Ascending aorta (tissue), 2 donors: ENCODE data around the gene ELFN1. TPM values are rescaled to one million over a fixed set of nuclear protein-coding genes. Genes with fewer than 3 reads are reported as not detected.

ENCODE experiments used
- DNase-seq, 2 donors: peaks; one replicate each; pipeline ENCODE4 v3.0.0-alpha.2; 2019; ENCODE audit warnings: low spot score in 2 of 2
- H3K27ac ChIP-seq, 2 donors: fragments of 200-600 bp; sonication (generic); one replicate each; pipeline ENCODE4 v1.5.1; 2016 to 2017; ENCODE audit warnings: mild to moderate bottlenecking in 1 of 2
- H3K27me3 ChIP-seq: fragments of 200-600 bp; sonication (generic); one replicate; pipeline ENCODE4 v1.5.1; 2017
- H3K36me3 ChIP-seq, 2 donors: fragments of 200-600 bp; sonication (generic); one replicate each; pipeline ENCODE4 v1.5.1; 2016
- H3K4me1 ChIP-seq, 2 donors: fragments of 200-600 bp; sonication (generic); one replicate each; pipeline ENCODE4 v1.5.1; 2016 to 2017; ENCODE audit warnings: mild to moderate bottlenecking in 1 of 2
- H3K4me3 ChIP-seq, 2 donors: fragments of 200-600 bp; sonication (generic); one replicate each; pipeline ENCODE4 v1.5.1; 2016 to 2017; ENCODE audit warnings: mild to moderate bottlenecking in 1 of 2
- H3K9me3 ChIP-seq, 2 donors: fragments of 200-600 bp; sonication (generic); one replicate each; pipeline ENCODE4 v1.5.1; 2016
- intact Hi-C: fragments of 100-400 bp; cut with DNase I; formaldehyde crosslinking; loops from one replicate; pipeline ENCODE4 v1.15.1; 2023
- total RNA-seq: library from RNA; depleted of rRNA; stranded (reverse); fragments of >200 nt; gene quantifications from one replicate; pipeline ENCODE4 v1.1.0, GENCODE V29; 2016
- TF ChIP-seq, protein P1 (sequence below), 3 experiments: fragments of 200-600 bp in 2 of 3; fragments of 450-650 bp in 1 of 3; sonication (generic) in 2 of 3; IDR thresholded peaks; one replicate each; pipeline ENCODE4 v1.5.1; 2016 to 2019; ENCODE audit warnings: antibody characterized with exemption in 3 of 3, mild to moderate bottlenecking in 1 of 3, moderate library complexity in 1 of 3

Gene ELFN1
- total RNA-seq, 1 donor from 2014 or later: 7.3 TPM

DNA sequence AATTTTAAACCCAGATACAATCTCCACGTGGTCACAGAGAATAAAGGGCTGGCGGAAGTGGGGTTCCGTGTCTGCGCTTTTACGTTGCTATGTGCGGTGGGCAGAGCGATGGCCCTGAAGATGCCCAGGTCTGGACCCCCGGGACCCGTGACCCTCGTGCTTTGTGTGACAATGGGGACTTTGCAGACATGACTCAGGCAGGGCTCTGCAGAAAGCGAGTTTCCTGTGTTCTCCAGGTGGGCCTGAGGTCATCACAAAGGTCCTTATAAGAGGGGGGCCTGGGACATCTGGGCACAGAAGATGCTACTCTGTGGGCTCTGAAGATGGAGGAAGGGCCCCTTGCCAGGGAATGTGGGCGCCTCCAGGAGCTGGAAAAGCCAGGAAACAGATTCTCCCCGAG is 95.3 kb downstream of the ELFN1 start:
- intact Hi-C loops: no loop called here
- H3K4me1 ChIP-seq: no peaks in the 10 kb centered on the region
- H3K4me3 ChIP-seq: no peak overlapping the region
- TF ChIP-seq, protein P1, sequence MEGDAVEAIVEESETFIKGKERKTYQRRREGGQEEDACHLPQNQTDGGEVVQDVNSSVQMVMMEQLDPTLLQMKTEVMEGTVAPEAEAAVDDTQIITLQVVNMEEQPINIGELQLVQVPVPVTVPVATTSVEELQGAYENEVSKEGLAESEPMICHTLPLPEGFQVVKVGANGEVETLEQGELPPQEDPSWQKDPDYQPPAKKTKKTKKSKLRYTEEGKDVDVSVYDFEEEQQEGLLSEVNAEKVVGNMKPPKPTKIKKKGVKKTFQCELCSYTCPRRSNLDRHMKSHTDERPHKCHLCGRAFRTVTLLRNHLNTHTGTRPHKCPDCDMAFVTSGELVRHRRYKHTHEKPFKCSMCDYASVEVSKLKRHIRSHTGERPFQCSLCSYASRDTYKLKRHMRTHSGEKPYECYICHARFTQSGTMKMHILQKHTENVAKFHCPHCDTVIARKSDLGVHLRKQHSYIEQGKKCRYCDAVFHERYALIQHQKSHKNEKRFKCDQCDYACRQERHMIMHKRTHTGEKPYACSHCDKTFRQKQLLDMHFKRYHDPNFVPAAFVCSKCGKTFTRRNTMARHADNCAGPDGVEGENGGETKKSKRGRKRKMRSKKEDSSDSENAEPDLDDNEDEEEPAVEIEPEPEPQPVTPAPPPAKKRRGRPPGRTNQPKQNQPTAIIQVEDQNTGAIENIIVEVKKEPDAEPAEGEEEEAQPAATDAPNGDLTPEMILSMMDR (IDR thresholded peaks at IDR 0.05): no peak
- no peaks in the 10 kb centered on the region for H3K36me3 ChIP-seq
- H3K9me3 ChIP-seq: peaks cover 0 to 15% of the 10 kb centered on the region in 2 donors
- no peak overlapping the region for H3K27ac ChIP-seq
- no peak for DNase-seq
- no peaks in the 10 kb centered on the region for H3K27me3 ChIP-seq

DNA sequence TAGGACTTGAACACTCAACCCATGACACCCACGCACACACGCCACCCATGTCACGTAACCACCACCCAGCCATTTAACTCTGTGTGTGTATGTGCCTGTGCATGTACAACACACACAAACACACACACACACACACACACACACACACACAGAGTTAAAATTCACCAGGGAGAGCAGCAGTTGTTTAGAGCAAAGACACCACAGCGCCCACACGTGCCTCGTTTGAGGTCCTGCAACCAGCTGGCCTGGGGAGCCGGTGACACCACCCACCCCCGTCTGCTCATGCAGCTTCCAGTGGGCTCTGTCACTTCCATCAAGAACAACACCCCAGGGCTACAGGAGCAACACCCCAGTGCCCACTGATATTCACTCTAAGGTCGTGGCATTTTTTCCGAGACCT is 97.4 kb downstream of the ELFN1 start:
- TF ChIP-seq, protein P1 (IDR thresholded peaks at IDR 0.05): no peak
- no peak for DNase-seq

GRCh38 chr7:1768832-1769231 is 98.8 kb downstream of the ELFN1 start:
- TF ChIP-seq, protein P1 (IDR thresholded peaks at IDR 0.05): no peak
- no peak for DNase-seq
- intact Hi-C loops: no loop called here

More for the DNA sequence above, 97.4 kb downstream of the ELFN1 start:
- Histone ChIP-seq H3K4me1 (no peaks in the 10 kb centered on the region), H3K27me3 (no peaks in the 10 kb centered on the region), H3K9me3 (peaks cover 0 to 15% of the 10 kb centered on the region in 2 donors), H3K27ac (no peak overlapping the region), H3K36me3 (no peaks in the 10 kb centered on the region), H3K4me3 (no peak overlapping the region)
- intact Hi-C loops: no loop called here

GRCh38 chr7:1769286-1770200 is 99.5 kb downstream of the ELFN1 start:
- H3K4me3 ChIP-seq: no peak overlapping the region
- TF ChIP-seq, protein P1 (IDR thresholded peaks at IDR 0.05): no peak

More at GRCh38 chr7:1768832-1769231, 98.8 kb downstream of the ELFN1 start:
- Histone ChIP-seq H3K36me3 (no peaks in the 10 kb centered on the region), H3K9me3 (peaks cover 0 to 8% of the 10 kb centered on the region in 2 donors), H3K27ac (no peak overlapping the region), H3K27me3 (no peaks in the 10 kb centered on the region), H3K4me3 (no peak overlapping the region), H3K4me1 (no peaks in the 10 kb centered on the region)

GRCh38 chr7:1770331-1770730 is 100.3 kb downstream of the ELFN1 start:
- TF ChIP-seq, protein P1 (IDR thresholded peaks at IDR 0.05): no peak
- H3K27me3 ChIP-seq: no peaks in the 10 kb centered on the region
- H3K27ac ChIP-seq: no peak overlapping the region
- H3K4me3 ChIP-seq: no peak overlapping the region
- no peaks in the 10 kb centered on the region for H3K4me1 ChIP-seq
- H3K9me3 ChIP-seq: peaks cover 0 to 1% of the 10 kb centered on the region in 2 donors
- no peaks in the 10 kb centered on the region for H3K36me3 ChIP-seq
- DNase-seq: no peak
- intact Hi-C loops: no loop called here

More at GRCh38 chr7:1769286-1770200, 99.5 kb downstream of the ELFN1 start:
- H3K27me3 ChIP-seq: no peaks in the 10 kb centered on the region
- intact Hi-C loops: no loop called here
- peaks cover 0 to 1% of the 10 kb centered on the region in 2 donors for H3K9me3 ChIP-seq
- H3K4me1 ChIP-seq: no peaks in the 10 kb centered on the region
- no peaks in the 10 kb centered on the region for H3K36me3 ChIP-seq
- no peak for DNase-seq
- H3K27ac ChIP-seq: no peak overlapping the region
